GM12865 (cell line): Measurements from ENCODE around the gene MYO1E.

Experiments
- DNase-seq: peaks from one replicate; pipeline ENCODE4 v3.0.0; 2010; ENCODE audit warnings: low read depth
- H3K4me3 ChIP-seq: 2 replicates; pipeline ENCODE4 v1.5.1; 2011; ENCODE audit warnings: mild to moderate bottlenecking, low read depth, low read length, control low read depth
- TF ChIP-seq, protein P1 (sequence below): IDR thresholded peaks from 2 replicates; pipeline ENCODE4 v1.5.1; 2011; ENCODE audit warnings: low read length, control low read depth, low read depth, inconsistent platforms; ENCODE audit not compliant: insufficient read depth; ENCODE audit errors: missing control alignments

The MYO1E gene

DNA sequence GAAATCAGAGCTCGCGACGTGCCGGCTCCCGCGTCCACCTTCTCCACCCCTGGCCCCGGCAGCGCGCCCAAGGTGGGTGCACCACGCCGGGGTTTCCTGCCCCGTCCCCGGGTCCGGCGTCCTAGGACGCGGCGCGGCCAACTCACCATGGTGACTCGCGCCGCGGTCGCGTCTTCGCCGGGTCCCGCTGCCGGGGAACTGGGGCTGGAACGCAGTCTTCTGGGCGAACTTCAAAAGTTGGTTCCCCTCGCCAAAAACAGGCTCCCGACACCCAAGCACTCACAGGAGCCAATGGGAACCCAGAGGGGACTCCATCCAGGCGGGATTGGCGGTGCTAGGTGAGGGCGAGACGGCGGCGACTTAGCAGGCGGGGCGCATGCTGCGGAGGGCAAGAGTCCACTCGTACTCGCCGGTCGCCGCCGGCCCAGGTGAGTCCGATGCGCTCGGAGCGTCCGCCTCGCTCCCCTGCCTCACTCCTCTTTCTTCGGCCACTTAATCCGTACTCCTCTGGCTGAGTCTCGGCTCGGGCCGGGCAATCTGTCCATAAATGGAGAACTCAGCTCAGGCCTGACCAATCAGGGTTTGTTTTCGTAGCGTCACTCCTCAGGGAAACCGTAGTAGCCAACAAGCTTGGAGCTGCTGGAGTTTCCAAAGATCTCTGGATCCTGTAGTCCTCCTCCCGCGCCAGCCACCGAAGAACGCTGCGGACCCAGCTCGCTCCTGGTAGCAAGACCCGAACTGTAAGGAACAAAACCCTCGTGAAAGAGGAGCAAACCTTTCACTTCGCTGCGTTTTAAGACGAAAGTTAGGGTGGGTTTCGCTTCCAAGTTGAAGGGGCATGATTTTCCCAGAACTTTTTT lies at the start of gene MYO1E:
TSS of gene MYO1E (minus strand) at position 520 of the 860 bp plus-strand sequence. CDS start at position 149, 371 bp downstream.
- DNase-seq = peak; percentile 90
- TF ChIP-seq, protein P1, sequence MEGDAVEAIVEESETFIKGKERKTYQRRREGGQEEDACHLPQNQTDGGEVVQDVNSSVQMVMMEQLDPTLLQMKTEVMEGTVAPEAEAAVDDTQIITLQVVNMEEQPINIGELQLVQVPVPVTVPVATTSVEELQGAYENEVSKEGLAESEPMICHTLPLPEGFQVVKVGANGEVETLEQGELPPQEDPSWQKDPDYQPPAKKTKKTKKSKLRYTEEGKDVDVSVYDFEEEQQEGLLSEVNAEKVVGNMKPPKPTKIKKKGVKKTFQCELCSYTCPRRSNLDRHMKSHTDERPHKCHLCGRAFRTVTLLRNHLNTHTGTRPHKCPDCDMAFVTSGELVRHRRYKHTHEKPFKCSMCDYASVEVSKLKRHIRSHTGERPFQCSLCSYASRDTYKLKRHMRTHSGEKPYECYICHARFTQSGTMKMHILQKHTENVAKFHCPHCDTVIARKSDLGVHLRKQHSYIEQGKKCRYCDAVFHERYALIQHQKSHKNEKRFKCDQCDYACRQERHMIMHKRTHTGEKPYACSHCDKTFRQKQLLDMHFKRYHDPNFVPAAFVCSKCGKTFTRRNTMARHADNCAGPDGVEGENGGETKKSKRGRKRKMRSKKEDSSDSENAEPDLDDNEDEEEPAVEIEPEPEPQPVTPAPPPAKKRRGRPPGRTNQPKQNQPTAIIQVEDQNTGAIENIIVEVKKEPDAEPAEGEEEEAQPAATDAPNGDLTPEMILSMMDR = no peak
- H3K4me3 ChIP-seq = peak within 1 kb of the TSS; percentile 70

GRCh38 chr15:59420986-59421618 lies 48.4 kb upstream of the MYO1E start:
- no peak for DNase-seq
- H3K4me3 ChIP-seq = no peak overlapping the region
- TF ChIP-seq, protein P1 = no peak

DNA sequence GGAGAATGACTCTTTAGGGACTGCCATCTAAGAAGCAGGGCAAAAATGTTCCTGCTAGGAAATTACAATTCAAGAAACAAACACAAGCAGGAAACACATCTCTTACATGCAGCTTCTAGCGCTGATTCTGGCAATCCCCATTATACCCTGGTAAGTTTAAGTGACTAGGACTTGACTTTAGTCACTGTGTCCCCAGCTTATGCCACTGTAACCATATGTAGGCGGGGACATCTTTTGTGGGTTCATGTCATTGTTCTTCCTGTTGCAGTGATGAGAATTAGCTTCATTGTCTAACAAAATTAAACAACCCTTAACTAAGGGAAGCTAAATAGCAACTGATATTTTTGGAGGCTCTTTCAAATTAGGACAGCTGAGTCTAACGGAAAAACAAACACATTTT lies 47.4 kb upstream of the MYO1E start:
- H3K4me3 ChIP-seq = no peak overlapping the region
- no peak for DNase-seq
- TF ChIP-seq, protein P1 = no peak

GRCh38 chr15:59419170-59419569 lies 46.5 kb upstream of the MYO1E start:
- H3K4me3 ChIP-seq = no peak overlapping the region
- TF ChIP-seq, protein P1 = no peak

DNA sequence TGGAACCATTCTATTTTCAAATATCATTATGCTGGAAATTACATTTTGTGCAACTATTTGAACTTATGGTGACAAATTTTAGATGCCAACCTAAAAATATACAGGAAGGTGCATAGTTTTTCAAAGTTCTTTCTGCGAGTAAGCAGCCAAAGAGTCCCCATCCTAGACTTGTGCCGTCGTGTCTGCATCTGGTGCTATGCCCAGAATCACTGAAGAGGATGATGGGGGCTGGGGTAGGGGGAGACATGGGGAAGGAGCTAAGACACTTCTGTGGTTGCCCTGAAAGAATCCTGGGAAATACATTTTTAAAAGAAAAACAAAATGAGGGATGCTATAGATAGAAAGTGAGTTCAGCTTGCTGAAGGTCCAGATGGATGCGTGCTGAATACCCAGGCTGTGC lies 44.1 kb upstream of the MYO1E start:
- TF ChIP-seq, protein P1 = no peak
- no peak overlapping the region for H3K4me3 ChIP-seq
- DNase-seq = no peak

More at GRCh38 chr15:59419170-59419569, 46.5 kb upstream of the MYO1E start:
- no peak for DNase-seq

GRCh38 chr15:59413577-59413976 lies 40.9 kb upstream of the MYO1E start:
- peak; percentile 43 for DNase-seq
- no peak overlapping the region for H3K4me3 ChIP-seq
- TF ChIP-seq, protein P1 = no peak
